ENCODE measurements around the gene GPR65.

GPR65 gene, protein sequence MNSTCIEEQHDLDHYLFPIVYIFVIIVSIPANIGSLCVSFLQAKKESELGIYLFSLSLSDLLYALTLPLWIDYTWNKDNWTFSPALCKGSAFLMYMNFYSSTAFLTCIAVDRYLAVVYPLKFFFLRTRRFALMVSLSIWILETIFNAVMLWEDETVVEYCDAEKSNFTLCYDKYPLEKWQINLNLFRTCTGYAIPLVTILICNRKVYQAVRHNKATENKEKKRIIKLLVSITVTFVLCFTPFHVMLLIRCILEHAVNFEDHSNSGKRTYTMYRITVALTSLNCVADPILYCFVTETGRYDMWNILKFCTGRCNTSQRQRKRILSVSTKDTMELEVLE

DNA sequence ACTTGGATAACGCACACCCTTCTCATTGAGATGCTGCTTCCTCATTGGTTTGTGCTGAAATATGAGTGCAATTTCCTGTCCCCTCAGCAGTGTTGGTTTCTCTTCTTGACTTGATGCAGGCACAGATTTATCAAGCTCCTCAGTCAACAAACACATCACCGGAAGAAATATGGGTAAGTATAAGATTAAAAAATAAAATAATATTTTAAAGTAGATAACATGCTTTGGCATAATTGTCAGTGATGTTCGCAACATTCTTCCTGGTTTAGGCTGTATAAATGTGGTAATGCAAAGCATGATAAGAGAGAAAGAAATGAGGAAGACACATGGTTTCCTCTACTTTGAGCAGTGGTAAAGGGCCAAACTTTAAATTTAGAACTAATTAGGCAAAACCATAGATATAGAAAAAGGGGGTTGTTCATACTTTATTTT lies at the start of gene GPR65:
Gene GPR65, plus strand, starts transcription at position 86 of the 432 bp plus-strand sequence. CDS start 5,713 bp downstream, outside the sequence.
- DNase-seq (ENCODE audit: low spot score), result no peak

DNA sequence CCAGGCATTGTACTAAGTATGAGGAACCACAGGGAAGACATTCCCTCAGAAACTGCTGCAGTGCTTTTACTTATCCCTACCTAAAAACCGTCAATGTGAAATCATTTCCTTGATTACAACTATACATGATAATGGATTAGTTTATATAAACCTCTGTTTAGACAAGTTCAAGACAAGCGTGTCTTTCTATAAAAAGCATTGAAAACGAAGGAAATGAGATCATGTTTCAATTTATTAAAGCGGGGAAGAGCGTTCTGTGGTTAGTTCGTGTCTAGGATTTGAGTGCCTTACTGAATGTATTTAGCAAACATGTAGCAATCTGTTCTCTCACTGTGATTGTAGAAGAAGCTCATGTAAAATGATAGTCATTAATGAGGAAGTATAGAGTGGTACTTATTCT lies 49.4 kb upstream of the GPR65 start:
- DNase-seq (ENCODE audit: low spot score), result no peak

DNA sequence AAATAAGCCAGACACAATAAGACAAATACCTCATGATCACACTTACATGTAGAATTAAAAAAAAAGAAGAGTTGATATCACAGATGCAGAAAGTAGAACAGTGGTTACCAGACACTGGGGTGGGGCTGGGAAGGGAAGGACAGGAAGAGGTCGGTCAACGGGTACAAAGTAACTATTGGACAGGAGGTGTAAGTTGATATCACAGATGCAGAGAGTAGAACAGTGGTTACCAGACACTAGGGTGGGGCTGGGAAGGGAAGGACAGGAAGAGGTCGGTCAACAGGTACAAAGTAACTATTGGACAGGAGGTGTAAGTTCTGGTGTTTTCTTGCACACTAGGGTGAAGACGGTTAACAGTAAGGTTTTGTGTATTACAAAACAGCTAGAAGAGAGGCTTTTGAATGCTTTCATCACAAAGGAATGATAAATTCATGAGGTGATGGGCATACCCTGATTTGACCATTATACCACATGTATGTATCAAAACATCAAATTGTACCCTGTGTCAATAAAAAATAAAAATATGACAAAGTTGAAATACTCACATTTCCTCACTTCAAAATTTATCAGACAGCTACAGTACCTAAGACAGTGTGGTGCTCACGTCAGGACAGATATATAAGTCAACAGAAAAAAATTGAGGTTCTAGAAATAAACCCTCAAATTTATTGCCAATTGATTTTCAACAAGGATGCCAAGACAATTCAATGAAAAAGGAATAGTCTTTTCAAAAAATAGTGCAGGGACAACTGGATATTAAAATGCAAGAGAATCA lies 44.7 kb upstream of the GPR65 start:
- no peak for DNase-seq (ENCODE audit: low spot score)

DNA sequence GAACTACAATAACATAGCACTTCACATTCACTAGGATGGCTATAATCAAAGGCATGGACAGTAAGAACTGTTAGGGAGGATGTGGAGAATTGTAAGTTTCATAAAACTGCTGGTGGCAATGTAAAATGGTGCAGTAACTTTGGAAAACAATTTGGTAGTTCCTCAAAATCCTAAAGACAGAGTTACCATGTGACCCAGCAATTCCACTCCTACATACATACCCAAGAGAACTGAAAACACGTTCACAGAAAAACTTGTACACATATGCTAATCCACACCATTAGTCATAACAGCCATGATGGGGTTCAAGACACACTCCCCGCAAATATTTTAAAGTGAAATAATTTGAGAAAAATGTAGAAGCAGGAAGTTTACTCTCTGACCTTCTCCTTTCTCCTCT lies 43.7 kb upstream of the GPR65 start:
- no peak for DNase-seq (ENCODE audit: low spot score)

DNA sequence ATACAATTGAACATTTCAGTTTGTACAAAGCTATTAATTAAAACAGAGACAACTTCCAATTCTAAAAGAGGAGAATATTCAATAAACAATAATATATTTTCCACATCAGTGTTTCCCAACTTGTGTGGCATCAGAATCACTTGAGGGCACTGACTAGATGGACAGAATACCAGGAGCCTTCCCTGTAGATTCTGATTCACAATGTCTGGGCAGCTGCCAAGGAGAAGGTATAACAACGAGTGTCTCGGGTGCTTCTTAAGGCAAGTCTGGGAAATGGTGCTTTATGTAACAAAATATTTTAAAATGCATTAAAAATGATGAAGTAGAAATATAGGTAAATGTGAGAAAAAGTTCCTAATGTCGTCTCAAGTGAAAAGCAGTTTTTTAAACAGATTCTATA lies 38.1 kb upstream of the GPR65 start:
- no peak for DNase-seq (ENCODE audit: low spot score)

DNA sequence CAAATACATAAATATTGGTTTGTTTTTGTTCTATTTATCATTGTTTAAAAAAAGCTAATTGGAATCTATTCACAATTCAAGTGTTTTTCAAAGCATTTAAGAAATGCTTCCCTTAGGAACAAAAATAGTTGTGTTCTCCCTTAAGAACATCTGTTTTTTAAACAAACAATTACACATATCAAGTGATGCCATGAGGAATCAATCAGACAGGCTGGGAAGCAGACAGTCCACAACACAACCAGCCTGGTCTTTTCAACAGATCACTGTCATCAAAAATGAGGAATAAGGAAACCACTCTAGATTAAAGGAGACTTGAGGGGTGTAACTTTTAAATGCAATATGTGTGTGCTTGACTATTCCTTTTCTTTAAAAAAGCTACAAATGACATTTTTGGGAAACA lies 37.4 kb upstream of the GPR65 start:
- no peak for DNase-seq (ENCODE audit: low spot score)

DNA sequence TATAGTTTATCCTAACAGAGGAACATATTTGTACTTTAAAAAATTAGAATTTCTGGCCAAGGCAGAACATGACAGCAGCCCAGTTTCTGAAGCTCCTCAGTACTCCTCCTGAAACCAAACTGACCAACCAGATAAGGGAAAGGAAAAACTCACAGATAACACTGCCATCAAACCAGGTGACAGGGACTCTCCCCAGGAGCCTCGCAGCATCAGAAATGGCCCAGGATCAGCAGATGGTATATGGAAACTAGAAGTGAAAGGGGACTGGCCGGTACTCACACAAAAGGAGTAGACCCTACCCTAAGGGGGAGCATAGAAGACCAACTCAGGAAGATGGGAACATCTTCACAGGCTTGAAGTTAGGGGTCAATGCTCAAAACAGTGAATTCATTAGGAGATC lies 33.9 kb upstream of the GPR65 start:
- DNase-seq (ENCODE audit: low spot score), result no peak

DNA sequence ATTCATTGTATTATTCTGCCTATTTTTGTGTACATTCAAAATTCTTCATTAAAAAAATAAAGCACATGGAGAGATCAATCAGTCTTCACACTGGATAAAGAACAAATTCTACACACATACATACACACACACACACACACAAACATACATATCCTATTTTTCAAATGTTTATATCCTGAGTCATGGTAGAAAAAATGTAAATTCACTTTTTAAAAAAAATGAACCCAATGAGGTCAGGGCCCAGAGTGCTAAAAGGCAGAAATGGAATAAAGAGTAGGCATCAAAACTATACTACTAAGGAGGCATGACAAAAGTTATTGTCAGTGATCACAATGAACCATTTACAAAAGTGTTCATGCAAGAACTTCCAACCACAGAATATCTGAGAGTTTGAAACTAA lies 29.3 kb upstream of the GPR65 start:
- DNase-seq (ENCODE audit: low spot score), result no peak

DNA sequence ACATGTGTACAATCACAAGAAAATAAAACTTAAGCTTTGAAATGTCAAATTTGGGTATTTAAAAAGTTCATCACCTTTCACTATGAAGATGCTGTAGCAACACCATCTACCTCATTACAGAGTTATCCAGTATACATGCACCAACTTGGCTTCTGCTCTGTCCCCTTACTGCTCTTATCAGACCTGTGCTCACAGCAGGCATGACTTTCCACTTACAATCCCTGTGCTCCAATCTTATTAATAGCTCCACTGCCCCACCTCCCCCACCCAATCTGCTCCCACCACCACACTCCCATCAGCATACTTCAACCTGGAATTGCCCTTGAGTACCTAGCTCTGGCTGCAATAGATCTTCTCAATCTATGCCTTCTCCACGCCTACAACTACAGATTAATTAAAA lies 25.2 kb upstream of the GPR65 start:
- no peak for DNase-seq (ENCODE audit: low spot score)

DNA sequence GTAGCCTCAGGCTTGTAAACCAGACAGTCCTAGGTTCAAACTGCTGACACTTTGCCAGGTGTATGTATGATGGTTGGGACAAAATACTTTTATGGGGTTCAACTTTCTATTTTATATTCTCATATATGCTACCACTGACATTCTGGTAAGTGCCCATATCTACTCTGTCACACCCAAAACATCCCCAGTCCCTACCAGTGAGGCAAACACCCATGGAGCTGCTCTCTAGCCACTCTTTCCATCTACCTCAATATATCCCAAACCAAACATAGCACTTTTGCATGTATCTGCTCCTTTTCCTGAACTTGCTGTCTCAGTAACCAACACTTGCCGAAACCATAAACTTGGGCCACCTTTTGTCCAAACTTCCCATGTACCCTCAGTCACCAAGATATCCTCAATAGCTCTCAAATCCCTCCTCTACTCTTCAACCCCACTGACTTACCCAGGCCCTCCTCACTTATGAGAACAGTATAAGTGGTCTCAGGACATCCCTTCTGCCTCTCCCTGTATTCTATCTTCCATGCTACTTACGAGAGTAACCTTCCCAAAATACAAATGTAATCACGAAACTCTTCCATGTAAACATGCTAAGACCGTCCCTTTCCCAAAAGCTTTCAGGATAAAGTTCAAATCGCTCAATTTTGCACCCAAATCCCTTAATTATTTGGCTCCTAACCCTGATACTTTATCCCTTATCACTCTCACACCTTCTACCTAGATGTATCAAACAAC lies 15.5 kb upstream of the GPR65 start:
- no peak for DNase-seq (ENCODE audit: low spot score)

DNA sequence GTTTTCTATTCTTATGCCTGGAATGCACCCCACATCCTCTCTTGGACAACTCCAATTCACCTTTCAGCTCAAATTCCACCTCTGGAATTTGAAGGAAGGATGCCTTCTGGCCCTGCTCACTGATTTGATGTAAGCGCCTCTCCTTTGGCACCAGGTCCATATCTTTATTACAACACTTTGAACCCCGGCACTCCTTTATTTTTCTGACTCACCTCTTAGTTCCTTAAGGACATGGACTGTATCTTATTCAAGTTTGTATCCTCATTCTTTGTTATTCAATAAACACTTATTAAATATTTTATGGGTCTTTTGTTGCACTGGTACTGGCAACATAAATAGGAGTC lies 15.0 kb upstream of the GPR65 start:
- DNase-seq (ENCODE audit: low spot score), result no peak

DNA sequence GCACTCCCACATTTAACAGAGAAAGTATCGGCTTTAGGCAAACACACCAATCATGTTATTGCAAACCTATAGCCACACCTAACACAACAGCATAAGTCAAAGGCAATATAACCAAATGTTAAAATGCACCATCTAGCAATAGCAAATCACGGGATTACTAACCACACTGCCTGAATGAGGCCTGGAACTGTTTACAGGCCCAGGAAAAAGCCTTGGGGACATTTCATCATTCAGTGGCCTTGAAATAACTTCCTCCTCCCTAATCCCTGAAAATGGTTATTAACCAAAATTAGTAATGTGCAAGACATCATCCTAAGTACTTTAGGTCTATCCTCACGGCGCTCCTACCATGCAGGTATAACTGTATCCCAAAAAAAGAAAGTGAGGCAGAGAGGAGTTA lies 14.3 kb upstream of the GPR65 start:
- no peak for DNase-seq (ENCODE audit: low spot score)

DNA sequence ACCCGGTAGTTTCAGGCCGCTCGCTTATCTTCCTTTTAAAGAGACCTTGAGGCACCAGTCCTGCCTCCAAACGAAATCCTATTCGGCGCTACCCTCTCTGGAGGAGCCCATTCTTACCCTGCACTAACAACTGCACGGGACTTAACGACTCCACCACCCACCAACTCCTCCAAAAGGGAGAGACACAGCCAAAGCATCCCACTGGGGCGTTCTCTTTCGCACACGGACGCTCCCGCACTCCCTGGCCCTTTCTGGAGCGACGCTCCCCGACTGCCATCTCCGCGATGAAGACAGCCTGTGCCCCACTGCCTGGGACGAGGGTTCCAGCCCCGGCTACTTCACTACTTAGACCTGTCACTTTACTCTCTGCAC lies 12.6 kb upstream of the GPR65 start:
- no peak for DNase-seq (ENCODE audit: low spot score)

DNA sequence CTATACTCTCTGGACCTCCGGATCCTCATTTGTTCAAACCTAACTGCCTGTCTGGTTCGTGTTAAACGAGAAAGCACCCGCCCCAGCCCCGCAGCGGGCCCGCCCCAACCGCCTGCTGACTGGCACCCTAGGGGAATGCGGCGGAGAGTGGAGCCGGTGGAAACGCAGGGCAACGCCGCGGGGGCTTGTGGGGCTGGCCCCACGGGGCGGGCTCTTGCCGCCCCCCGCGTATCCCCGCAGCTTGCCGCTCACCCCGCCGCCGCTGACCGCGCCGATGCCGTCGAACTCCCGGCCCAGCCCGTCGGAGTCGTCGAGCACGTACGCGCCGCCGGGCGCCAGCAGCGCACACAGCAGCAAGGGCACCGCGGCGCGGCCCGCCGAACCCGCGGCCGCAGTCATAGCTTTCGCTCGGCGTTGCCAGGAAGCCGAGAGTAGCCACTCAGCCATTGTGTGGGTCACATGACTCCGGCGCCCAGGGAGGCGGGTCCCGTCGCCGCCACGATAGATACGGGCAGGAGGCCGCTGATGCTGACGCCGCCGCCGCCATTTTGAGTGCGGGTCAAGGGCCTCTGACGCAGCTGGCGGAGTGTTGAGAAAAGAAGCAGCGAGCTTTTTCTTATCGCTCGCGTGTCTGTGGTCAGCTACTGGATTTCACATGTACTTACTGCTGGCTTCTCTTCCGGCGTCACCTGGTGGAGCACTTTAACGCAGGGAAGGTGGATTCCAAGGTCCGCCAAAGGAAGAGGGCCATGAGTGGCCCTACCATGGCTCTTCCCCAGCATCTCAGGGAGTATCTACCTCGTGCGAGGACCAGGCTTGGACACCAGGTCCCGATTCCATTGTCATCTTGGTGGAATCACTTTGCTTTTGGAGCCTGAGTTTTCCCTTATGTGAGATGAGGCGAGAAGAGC lies 12.0 kb upstream of the GPR65 start, which contains the start of gene GALC:
Gene GALC, minus strand, starts transcription at position 465 of the 911 bp plus-strand sequence. Its CDS starts 18 bp downstream, at position 447.
- no peak for DNase-seq (ENCODE audit: low spot score)

DNA sequence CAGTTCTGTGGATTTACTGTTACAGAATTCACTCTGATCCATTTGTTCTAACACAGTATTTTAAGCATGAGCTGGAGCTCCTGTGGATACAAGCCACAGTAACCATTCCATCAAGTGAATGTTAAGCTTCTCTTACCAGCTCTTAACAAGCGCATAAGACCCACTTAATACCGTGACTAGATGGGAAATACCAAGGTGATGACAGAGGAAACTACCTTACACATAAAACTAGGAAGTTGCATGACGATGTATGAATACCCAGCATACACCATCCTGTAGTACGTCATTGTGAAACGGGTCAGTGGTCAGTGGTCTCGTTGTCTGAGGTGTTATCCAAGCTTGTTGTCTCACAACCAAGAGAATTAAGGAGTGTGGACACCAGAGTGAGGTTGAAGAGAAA lies 10.0 kb upstream of the GPR65 start:
- DNase-seq (ENCODE audit: low spot score), result no peak

DNA sequence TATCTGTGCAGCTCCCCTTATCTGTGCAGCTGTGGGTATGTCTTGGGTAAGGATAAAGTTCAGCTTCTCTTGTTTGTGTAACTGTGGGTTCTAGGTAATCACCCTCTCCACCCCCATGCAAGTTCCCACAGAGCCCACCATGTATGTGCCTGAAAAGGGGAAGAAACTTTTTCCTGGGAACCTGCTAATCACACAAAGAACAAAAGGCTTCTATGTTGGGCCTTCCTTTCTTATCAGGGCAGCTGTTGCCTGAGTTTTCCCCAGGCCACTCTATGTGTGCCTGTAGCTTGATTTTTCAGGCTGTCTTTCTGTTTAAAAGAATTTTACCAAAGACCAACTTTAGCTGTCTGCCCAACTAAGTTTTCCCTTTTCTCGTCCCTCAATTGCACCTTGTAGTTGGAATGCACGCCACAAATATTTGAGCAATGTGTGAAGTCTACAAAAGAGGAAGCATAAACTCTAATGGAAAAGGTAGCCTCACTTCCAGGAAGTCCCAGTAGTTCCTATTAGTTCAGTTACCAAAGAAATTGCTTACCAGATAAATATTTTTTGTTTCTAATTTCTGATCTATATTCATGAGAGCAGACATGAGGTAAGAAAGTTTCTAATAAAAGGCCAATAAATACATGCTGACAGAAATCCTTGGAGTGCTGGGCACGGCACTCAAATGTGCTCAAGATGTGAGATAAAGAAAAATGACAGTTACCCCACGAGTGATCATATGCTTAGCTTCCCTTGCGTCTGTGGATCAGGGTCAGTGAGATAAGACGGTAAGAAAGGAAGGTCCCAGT lies 9.2 kb upstream of the GPR65 start:
- no peak for DNase-seq (ENCODE audit: low spot score)

DNA sequence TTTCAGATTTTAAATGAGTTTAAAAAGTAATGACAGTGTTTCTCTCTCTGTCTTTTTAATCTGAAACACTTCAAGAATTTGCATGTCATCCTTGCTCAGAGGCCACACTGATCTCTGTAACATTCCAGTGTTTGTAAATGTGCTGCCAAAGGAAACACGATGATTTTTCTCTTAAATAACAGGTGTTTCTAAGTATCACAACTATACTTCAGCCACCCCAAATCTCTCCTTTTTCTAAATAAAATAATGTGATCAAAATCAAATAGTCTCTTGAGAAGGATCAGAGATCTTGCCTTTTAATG lies 8.7 kb upstream of the GPR65 start:
- DNase-seq (ENCODE audit: low spot score), result no peak

DNA sequence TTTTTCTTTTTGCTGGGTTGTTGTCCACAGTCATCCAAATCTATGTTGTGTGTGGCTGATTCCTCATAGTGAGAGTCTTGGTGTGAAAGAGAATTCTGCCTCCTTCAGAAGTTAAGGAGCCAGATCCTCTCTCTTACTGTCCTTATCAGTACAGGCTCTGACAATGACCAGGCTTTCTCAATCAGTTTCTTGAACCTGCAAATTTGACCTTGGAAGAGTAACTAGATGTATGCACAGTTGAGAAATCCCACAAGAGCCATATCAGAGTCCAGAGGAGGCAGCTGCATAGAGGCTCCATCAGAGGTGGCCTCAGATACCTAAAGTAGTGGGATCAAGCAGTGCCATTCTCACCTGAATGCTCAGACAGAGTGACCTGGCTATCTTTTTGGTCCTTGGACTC lies 6.5 kb upstream of the GPR65 start:
- DNase-seq (ENCODE audit: low spot score), result no peak

DNA sequence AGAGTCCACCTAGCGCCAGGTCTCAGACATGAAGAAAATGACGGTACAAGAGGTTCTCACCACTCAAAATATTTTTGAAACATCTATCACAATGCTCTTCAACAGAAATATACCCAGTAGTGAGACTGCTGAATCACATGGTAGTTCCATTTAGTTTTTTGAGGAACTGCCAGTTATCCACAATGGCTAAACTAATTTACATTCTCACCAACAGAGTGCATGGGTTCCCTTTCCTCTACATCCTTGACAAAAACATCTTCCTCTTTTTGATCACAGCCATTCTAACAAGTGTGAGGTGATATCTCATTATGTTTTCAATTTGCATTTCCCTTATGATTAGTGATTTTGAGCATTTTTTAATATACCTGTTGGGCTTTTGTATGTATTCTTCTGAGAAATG lies 5.7 kb upstream of the GPR65 start:
- DNase-seq (ENCODE audit: low spot score), result no peak

DNA sequence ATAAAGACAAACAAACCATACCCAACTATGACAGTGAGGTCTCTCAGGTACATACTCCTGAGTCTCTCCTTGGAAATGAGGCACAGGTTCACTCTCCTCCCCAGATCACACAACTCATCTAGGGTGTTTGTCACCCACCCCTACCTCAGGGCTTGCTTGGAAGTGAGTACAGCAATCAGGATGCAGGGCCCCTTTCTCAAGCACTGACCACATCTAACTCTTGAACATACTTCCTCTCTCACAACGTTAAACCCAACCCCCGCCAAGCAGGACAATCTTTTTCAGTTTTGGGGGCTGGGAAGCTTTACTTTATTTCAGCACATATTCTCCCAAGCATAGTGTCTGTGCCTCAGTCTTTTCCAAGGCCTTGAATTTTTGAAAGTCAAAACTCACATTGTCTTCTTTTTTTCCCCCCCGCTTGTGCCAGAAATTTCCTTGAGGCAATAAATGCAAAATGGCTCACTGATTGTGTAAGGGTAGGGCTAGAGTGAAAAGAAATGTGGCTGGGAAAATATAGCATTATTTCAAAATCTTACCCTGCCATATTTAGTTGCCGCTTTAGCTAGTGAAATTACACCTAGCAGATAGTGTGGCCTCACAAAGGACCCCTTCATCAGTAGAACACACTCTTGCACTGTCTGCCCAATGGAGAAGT lies 2.4 kb upstream of the GPR65 start:
- no peak for DNase-seq (ENCODE audit: low spot score)

DNA sequence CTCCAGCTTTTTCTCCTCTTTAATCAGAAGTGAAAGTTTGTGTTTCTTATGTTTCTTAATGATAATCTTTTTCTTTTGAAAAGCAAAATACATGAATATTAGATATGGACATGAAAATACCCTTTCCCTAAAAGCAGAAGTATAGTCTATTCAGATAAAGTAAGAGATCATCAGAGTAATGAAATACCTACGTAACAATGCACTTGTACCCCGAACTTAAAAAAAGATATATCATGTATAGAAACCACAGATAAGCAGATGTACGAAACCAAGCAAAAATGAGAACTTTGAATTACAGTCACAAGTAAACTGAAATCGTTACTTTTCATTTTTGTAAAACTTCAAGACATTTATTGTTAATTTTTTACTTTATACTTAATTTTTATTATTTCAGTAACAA lies 1.5 kb upstream of the GPR65 start:
- no peak for DNase-seq (ENCODE audit: low spot score)

Data from RKO (cell line).